GM18870 (cell line): ENCODE measurements around the gene MPV17.
"Not testable (repeated sequence)": the region's sequence is repeated elsewhere in the genome, so short reads cannot be mapped to it uniquely, and the experiment has no call there.

Experiments used
- ATAC-seq: cut with Tn5 transposase; IDR thresholded peaks from one replicate; pipeline ENCODE4 v1.9.1; 2021; ENCODE audit warnings: moderate library complexity; ENCODE audit not compliant: unreplicated experiment

The MPV17 gene

GRCh38 chr2:27323596-27324285, 844 bp upstream of the MPV17 start:
- no peak for ATAC-seq

DNA sequence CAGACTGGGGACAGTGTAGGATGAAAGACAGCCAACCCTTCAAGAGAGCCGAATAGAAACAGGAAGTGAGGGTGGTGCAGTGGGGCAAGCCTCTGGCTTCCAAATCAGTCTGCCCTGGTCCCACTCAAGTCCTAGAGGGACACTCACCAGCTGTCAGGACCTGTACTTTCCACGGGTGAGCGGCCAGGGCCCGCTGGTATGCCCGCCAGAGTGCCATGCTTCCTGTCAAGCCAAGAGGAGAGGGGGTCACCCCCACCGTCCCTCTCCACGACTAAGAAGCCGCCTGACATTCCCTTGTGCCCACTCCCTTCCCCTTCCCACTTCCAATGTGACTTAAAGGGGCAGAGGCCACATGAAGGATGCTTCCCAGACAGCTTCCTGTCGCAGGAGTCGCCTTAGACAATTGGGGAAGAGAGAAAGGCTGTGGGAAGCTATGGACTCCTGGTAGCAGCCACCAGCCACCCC, 564 bp downstream of the MPV17 start:
- no peak for ATAC-seq

GRCh38 chr2:27320958-27321543, 1.8 kb downstream of the MPV17 start:
- no peak for ATAC-seq

- ATAC-seq: not testable (repeated sequence)
Observed at GRCh38 chr2:27319839-27320238, 3.1 kb downstream of the MPV17 start.

- no peak for ATAC-seq
Observed at GRCh38 chr2:27316655-27317412, 6.1 kb downstream of the MPV17 start.

DNA sequence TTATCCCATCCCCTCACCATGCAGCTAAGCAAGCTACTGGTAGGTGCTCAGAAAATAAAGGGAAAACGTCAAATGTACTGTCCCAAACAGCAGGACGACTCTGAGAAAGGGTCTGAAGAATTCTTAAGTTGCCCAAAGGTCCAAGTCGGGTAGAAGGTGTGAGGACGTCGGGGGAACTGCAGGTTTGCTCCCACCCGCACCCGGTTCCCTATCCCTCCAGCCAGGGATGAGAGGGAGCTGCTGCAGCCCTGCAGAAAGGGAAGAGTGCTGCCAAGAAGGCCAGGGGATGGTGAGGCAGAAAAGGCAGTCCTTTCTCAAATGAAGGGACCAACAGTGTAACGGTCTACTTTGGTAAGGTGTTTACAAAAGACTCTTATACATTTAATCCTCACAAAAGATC, 7.8 kb downstream of the MPV17 start:
- no peak for ATAC-seq

GRCh38 chr2:27314709-27315108, 8.2 kb downstream of the MPV17 start:
- no peak for ATAC-seq

DNA sequence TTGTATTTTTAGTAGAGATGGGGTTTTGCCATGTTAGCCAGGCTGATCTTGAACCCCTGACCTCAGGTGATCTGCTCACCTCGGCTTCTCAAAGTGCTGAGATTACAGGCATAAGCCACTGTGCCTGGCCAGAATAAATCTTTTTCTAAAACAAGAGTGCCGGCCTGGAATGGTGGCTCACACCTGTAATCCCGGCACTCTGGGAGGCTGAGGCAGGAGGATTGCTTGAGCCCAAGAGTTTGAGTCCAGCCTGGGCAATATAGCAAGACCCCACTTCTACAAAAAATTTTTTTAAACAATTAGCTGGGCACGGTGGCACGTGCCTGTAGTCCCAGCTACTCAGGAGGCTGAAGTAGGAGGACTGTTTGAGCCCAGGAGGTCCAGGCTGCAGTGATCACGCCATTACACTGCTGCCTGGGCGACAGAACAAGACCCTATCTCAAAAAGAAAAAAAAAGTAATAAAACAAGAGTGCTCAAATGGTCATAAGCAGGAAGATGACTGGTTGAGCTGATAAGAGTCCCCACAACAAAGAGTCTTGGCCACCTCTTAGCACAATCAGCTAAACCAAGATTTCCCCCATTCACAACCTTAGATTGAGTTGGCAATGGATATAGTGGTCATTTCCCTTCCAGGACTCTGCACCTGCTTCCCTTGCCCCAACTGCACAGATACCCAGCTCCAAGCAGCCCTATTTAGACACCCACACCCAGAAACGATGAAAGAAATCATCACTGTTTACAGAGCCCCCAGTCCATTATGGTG, 8.8 kb downstream of the MPV17 start:
- no peak for ATAC-seq

DNA sequence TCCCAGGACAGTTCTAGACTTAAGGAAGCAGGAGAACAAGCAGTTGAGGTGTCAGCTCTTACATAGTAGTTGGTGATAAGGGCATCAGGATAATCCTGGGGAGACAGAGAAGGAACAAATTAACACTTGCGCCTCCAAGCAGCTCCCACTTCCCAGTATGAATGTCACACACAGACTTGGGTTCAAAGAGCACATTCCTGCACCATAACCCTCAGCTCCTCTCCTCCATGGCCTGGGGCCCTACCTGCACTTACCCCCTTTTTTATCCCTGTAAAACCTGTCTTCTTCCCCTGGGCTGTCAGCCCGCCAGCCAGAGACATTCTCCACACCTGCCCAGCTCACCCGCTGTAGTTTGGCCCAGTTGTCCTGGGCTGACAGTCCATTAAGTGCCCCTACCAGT, 10.7 kb downstream of the MPV17 start:
- ATAC-seq: no peak

DNA sequence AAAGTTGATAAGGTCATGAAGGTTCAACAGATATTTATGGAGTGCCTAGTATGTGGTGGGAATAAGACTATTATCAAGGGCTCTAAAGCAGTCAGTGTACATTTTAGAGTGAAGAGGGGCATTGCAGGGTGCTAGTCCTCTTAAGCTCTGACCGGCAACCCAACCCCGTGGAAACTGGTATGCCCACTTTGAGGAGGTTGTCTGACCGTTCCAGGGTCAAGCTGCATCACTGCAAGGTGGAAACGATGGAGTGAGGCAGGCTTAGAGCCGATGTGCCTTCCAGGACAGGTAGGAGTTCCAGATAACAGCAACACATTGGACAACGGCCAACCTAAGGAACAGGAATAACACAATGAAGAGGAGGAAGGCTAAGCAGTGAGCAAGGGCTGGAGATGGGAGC, 13.2 kb downstream of the MPV17 start:
- no peak for ATAC-seq

- no peak for ATAC-seq
Observed at GRCh38 chr2:27308359-27308881, 14.5 kb downstream of the MPV17 start, which contains the start of gene UCN. Gene UCN (minus strand): TSS chr2:27308445. CDS start chr2:27307895, 550 bp downstream.

- no peak for ATAC-seq
Observed at GRCh38 chr2:27307545-27308358, 15.1 kb downstream of the MPV17 start.

GRCh38 chr2:27307287-27307544, 15.7 kb downstream of the MPV17 start:
- ATAC-seq: no peak

DNA sequence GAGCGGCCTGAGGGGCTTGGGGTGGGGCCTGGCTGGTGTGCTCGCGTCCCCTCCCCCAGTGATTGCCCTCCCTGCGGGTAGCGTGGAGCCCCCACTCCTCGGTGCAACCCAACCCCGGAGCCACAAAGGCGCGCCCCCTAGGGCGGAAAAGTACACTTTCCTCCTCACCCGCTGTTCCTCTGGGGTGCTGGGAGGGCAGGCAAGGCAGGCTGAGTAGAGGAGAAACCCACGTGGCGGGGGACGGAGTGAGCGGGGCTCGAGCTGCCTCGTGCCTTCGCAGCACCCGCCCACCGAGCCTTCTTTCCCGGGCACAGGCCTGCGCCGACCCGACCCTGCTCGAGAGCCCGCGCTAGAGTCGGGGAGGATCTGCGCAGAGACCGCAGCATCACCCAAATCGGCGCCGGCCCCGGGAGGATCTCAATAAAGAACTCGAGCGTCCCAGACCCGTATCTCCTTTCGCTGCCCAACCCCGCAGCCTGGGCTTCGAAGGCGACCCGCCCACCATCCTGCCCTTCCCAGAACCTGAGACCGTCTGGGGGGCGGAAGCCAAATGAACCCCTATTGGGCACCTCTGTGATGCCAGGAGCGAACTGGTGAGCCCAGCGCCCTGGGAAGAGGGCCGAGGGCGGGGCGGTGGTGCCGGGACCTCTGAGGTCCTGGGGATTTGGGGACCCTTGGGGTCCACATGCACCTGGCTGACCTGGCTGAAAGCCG, 16.2 kb downstream of the MPV17 start:
- no peak for ATAC-seq

- no peak for ATAC-seq
Observed at GRCh38 chr2:27306136-27306535, 16.8 kb downstream of the MPV17 start.

- no peak for ATAC-seq
Observed at GRCh38 chr2:27305516-27305915, 17.4 kb downstream of the MPV17 start.

GRCh38 chr2:27304488-27305240, 18.2 kb downstream of the MPV17 start:
- ATAC-seq: no peak

GRCh38 chr2:27303093-27304025, 19.5 kb downstream of the MPV17 start:
- ATAC-seq: no peak
